Peyer's patch (tissue), 4 donors: ENCODE measurements around the gene PCDH12.

Experiments
- POLR2A ChIP-seq, 2 donors: fragments of 450-650 bp; IDR thresholded peaks; one replicate each; pipeline ENCODE4 v1.5.1; 2017; ENCODE audit warnings: antibody characterized with exemption in 2 of 2, mild to moderate bottlenecking in 2 of 2, moderate library complexity in 2 of 2
- TF ChIP-seq, protein P1 (sequence below), 6 experiments: fragments of 450-650 bp in 4 of 6; fragments of 200-600 bp in 2 of 6; sonication (generic) in 1 of 6; IDR thresholded peaks; one replicate each; pipeline ENCODE4 v1.5.1; 2017 to 2019; ENCODE audit warnings: antibody characterized with exemption in 6 of 6, mild to moderate bottlenecking in 3 of 6, moderate library complexity in 1 of 6

DNA sequence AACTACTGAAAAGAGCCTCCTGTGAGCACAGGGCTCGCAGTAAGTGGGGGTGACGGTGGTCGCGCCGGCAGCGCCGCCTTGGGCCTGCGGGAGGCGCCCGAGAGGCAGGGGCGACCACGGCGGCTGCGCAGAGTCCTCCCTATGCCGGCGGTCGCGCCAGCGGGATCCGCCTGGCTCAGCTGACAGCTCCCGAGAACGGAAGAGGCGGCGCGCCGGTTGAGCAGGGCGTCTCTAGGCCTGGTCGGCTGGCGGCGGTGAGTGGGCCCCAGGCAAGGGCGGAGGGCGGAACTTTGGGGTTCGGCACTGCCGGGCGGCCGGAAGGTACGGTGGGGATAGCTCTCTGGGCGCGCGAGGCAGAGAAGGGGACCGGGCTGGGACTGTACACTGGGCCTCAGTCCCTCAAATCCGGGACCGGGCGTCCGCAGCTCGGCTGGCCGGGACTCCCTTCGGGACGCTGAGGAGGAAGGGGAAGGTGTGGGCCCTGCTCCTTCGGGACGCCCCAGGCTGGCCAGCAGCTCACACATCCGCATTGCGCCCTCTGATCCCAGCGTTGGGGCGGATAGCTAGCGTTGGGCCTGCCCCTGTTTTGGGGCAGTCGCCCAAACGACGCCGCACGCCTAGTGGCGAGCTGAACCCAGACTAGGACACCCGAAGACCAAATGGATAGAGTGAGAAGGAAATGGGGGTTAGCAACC lies 11.1 kb upstream of the PCDH12 start, which contains the start of gene RNF14:
- TF ChIP-seq, protein P1, sequence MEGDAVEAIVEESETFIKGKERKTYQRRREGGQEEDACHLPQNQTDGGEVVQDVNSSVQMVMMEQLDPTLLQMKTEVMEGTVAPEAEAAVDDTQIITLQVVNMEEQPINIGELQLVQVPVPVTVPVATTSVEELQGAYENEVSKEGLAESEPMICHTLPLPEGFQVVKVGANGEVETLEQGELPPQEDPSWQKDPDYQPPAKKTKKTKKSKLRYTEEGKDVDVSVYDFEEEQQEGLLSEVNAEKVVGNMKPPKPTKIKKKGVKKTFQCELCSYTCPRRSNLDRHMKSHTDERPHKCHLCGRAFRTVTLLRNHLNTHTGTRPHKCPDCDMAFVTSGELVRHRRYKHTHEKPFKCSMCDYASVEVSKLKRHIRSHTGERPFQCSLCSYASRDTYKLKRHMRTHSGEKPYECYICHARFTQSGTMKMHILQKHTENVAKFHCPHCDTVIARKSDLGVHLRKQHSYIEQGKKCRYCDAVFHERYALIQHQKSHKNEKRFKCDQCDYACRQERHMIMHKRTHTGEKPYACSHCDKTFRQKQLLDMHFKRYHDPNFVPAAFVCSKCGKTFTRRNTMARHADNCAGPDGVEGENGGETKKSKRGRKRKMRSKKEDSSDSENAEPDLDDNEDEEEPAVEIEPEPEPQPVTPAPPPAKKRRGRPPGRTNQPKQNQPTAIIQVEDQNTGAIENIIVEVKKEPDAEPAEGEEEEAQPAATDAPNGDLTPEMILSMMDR (IDR thresholded peaks at IDR 0.05) = peak; percentile 90 to 99 (median 98)
- TF ChIP-seq POLR2A (IDR thresholded peaks at IDR 0.05) = peak; percentile 97
